Muscle of leg (tissue), 11 donors: Measurements from ENCODE around the gene NEUROD2. TPM values are rescaled to one million over a fixed set of nuclear protein-coding genes. Genes with fewer than 3 reads are reported as not detected.

Source experiments
- DNase-seq: peaks from one replicate; pipeline ENCODE4 v3.0.0; 2013
- H3K27ac ChIP-seq: one replicate; pipeline ENCODE4 v1.5.1; 2013; ENCODE audit warnings: mild to moderate bottlenecking, low read length, control low read depth
- H3K27me3 ChIP-seq: one replicate; pipeline ENCODE4 v1.6.1; 2013; ENCODE audit warnings: low read length; ENCODE audit not compliant: control insufficient read depth, insufficient read depth
- H3K36me3 ChIP-seq: one replicate; pipeline ENCODE4 v1.6.1; 2013; ENCODE audit warnings: low read length; ENCODE audit not compliant: control insufficient read depth, insufficient read depth
- H3K4me1 ChIP-seq: one replicate; pipeline ENCODE4 v1.6.1; 2013; ENCODE audit warnings: low read length; ENCODE audit not compliant: control insufficient read depth, insufficient read depth
- H3K4me3 ChIP-seq: one replicate; pipeline ENCODE4 v1.5.1; 2013; ENCODE audit warnings: low read length, control low read depth
- H3K9me3 ChIP-seq: replicated peaks from 2 replicates; pipeline ENCODE4 v1.6.1; 2013; ENCODE audit warnings: low read depth, low read length; ENCODE audit not compliant: control insufficient read depth
- WGBS: methylation state at CpG from one replicate; pipeline ENCODE4 v1.1.5; 2013; ENCODE audit warnings: missing lambda C conversion rate; ENCODE audit not compliant: insufficient coverage; 5-methylcytosine and 5-hydroxymethylcytosine counted together
- polyA plus RNA-seq, 8 donors: library from polyadenylated mRNA; unstranded; fragments of 120-200 nt; gene quantifications; one replicate each; pipeline versions ENCODE4 v1.2.1 to v1.2.3, GENCODE V29; 2013; ENCODE audit warnings: inconsistent platforms in 1 of 8, low replicate concordance in 1 of 8; ENCODE audit not compliant: insufficient read length in 8 of 8, insufficient read depth in 1 of 8
- total RNA-seq: library from RNA; stranded (reverse); fragments of 120-200 nt; gene quantifications from one replicate; pipeline ENCODE4 v1.2.4, GENCODE V29; 2013

The NEUROD2 gene
- total and polyA plus RNA-seq, 9 donors, result 0.01 to 0.11 (median 0.05) TPM; not detected in 2

- Histone ChIP-seq H3K4me1 (peaks cover 23% of the 10 kb centered on the region), H3K4me3 (no peak overlapping the region), H3K36me3 (no peaks in the 10 kb centered on the region), H3K27ac (no peak overlapping the region), H3K9me3 (no peaks in the 10 kb centered on the region), H3K27me3 (peaks cover 60% of the 10 kb centered on the region)
- no CpG with 5 or more reads among the region's 1 CpG for WGBS
- no peak for DNase-seq
Observed at GRCh38 chr17:39619786-39620101, 12.0 kb upstream of the NEUROD2 start.

GRCh38 chr17:39618956-39619785, 11.5 kb upstream of the NEUROD2 start:
- H3K27me3 ChIP-seq, result peaks cover 61% of the 10 kb centered on the region
- H3K4me3 ChIP-seq, result no peak overlapping the region
- 51% methylated on average over 5 of the region's 13 CpGs for WGBS
- peaks cover 23% of the 10 kb centered on the region for H3K4me1 ChIP-seq
- DNase-seq, result no peak
- H3K27ac ChIP-seq, result no peak overlapping the region
- no peaks in the 10 kb centered on the region for H3K9me3 ChIP-seq
- no peaks in the 10 kb centered on the region for H3K36me3 ChIP-seq

- WGBS, result 0% methylated on average over 26 of the region's 33 CpGs
Observed at GRCh38 chr17:39618246-39618913, 10.7 kb upstream of the NEUROD2 start.

GRCh38 chr17:39617446-39618245, 9.9 kb upstream of the NEUROD2 start:
- Histone ChIP-seq H3K27ac (no peak overlapping the region), H3K9me3 (no peaks in the 10 kb centered on the region), H3K36me3 (no peaks in the 10 kb centered on the region), H3K4me1 (peaks cover 20% of the 10 kb centered on the region), H3K27me3 (peaks cover 66% of the 10 kb centered on the region), H3K4me3 (peak overlapping the region; percentile 48)
- 0% methylated on average over 67 of the region's 79 CpGs for WGBS
- DNase-seq, result peak; percentile 57

More at GRCh38 chr17:39618246-39618913, 10.7 kb upstream of the NEUROD2 start:
- peaks cover 23% of the 10 kb centered on the region for H3K4me1 ChIP-seq
- no peak overlapping the region for H3K27ac ChIP-seq
- peak overlapping the region; percentile 48 for H3K4me3 ChIP-seq
- no peak for DNase-seq
- no peaks in the 10 kb centered on the region for H3K36me3 ChIP-seq
- peaks cover 62% of the 10 kb centered on the region for H3K27me3 ChIP-seq
- no peaks in the 10 kb centered on the region for H3K9me3 ChIP-seq

GRCh38 chr17:39617100-39617445, 9.4 kb upstream of the NEUROD2 start:
- Histone ChIP-seq H3K36me3 (no peaks in the 10 kb centered on the region), H3K4me1 (peaks cover 15% of the 10 kb centered on the region), H3K4me3 (no peak overlapping the region), H3K9me3 (no peaks in the 10 kb centered on the region), H3K27ac (no peak overlapping the region), H3K27me3 (peaks cover 70% of the 10 kb centered on the region)
- 71% methylated on average over 3 of the region's 3 CpGs for WGBS
- DNase-seq, result no peak

GRCh38 chr17:39615434-39615833, 7.7 kb upstream of the NEUROD2 start:
- no peak overlapping the region for H3K4me3 ChIP-seq
- WGBS, result 44% methylated on average over 5 of the region's 6 CpGs
- no peaks in the 10 kb centered on the region for H3K36me3 ChIP-seq

GRCh38 chr17:39614545-39615157, 6.9 kb upstream of the NEUROD2 start:
- Histone ChIP-seq H3K4me1 (peaks cover 12% of the 10 kb centered on the region), H3K9me3 (no peaks in the 10 kb centered on the region), H3K36me3 (no peaks in the 10 kb centered on the region), H3K4me3 (no peak overlapping the region), H3K27ac (no peak overlapping the region), H3K27me3 (peaks cover 77% of the 10 kb centered on the region)
- no CpG with 5 or more reads among the region's 3 CpGs for WGBS
- DNase-seq, result no peak

More at GRCh38 chr17:39615434-39615833, 7.7 kb upstream of the NEUROD2 start:
- no peak for DNase-seq
- Histone ChIP-seq H3K27ac (no peak overlapping the region), H3K4me1 (peaks cover 12% of the 10 kb centered on the region), H3K27me3 (peaks cover 73% of the 10 kb centered on the region), H3K9me3 (no peaks in the 10 kb centered on the region)

GRCh38 chr17:39612935-39613464, 5.3 kb upstream of the NEUROD2 start:
- no peaks in the 10 kb centered on the region for H3K36me3 ChIP-seq
- peaks cover 84% of the 10 kb centered on the region for H3K27me3 ChIP-seq
- no peaks in the 10 kb centered on the region for H3K9me3 ChIP-seq
- 66% methylated on average over 5 of the region's 7 CpGs for WGBS
- H3K27ac ChIP-seq, result no peak overlapping the region
- no peak overlapping the region for H3K4me3 ChIP-seq
- peaks cover 4% of the 10 kb centered on the region for H3K4me1 ChIP-seq
- DNase-seq, result no peak

GRCh38 chr17:39612291-39612894, 4.7 kb upstream of the NEUROD2 start:
- Histone ChIP-seq H3K27me3 (peaks cover 88% of the 10 kb centered on the region), H3K4me3 (no peak overlapping the region), H3K36me3 (no peaks in the 10 kb centered on the region), H3K27ac (no peak overlapping the region), H3K4me1 (peaks cover 7% of the 10 kb centered on the region), H3K9me3 (no peaks in the 10 kb centered on the region)
- no CpG with 5 or more reads among the region's 22 CpGs for WGBS
- DNase-seq, result no peak
